ENCODE data around the gene GDF10. TPM values are rescaled to one million over a fixed set of nuclear protein-coding genes. Genes with fewer than 3 reads are reported as not detected.

GDF10 gene
- total RNA-seq, 1 experiment from 2014 or later = not detected

DNA sequence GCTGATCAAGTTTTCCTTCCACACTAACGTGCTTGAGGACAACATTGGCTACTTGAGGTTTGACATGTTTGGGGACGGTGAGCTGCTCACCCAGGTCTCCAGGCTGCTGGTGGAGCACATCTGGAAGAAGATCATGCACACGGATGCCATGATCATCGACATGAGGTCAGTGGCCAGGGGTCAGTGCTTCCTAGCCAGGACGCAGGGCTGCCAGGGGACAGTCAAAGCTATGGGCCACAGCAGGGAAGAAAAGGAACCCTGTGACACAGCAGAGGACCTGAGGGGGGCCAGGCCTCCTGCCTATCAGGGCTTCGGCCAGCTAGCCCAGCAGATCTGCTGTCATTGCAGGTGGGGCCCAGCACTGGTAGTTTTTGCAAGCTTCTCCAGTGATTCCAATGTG is 53.4 kb downstream of the GDF10 start:
- Mint-ChIP-seq H3K9me3 (ENCODE audit: low read depth, unreplicated experiment) (no peaks in the 10 kb centered on the region), H3K36me3 (ENCODE audit: insufficient read depth, unreplicated experiment) (no peaks in the 10 kb centered on the region), H3K27ac (ENCODE audit: unreplicated experiment) (no peak overlapping the region), H3K4me1 (ENCODE audit: low read depth, unreplicated experiment) (no peaks in the 10 kb centered on the region), H3K4me3 (ENCODE audit: low read depth, unreplicated experiment) (no peak overlapping the region), H3K27me3 (ENCODE audit: unreplicated experiment) (no peaks in the 10 kb centered on the region)
- CTCF ChIA-PET = interaction anchor here (1.2 kb wide), 1 partner anchor 13 kb away, joined by 4 read pairs; no protein-coding TSS in a partner anchor
- BruUV-seq (replicated peaks) = no TSS peak
- TF ChIP-seq, protein P1, sequence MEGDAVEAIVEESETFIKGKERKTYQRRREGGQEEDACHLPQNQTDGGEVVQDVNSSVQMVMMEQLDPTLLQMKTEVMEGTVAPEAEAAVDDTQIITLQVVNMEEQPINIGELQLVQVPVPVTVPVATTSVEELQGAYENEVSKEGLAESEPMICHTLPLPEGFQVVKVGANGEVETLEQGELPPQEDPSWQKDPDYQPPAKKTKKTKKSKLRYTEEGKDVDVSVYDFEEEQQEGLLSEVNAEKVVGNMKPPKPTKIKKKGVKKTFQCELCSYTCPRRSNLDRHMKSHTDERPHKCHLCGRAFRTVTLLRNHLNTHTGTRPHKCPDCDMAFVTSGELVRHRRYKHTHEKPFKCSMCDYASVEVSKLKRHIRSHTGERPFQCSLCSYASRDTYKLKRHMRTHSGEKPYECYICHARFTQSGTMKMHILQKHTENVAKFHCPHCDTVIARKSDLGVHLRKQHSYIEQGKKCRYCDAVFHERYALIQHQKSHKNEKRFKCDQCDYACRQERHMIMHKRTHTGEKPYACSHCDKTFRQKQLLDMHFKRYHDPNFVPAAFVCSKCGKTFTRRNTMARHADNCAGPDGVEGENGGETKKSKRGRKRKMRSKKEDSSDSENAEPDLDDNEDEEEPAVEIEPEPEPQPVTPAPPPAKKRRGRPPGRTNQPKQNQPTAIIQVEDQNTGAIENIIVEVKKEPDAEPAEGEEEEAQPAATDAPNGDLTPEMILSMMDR (IDR thresholded peaks at IDR 0.05; ENCODE audit: unreplicated experiment) = no peak
- intact Hi-C loops (cut with micrococcal nuclease; ENCODE audit: unreplicated experiment) = no loop called here
- DNase-seq = no peak

GRCh38 chr10:47354165-47354564 is 54.2 kb downstream of the GDF10 start:
- peak; percentile 24 for DNase-seq
- H3K27me3 Mint-ChIP-seq (ENCODE audit: unreplicated experiment) = no peaks in the 10 kb centered on the region
- H3K4me3 Mint-ChIP-seq (ENCODE audit: low read depth, unreplicated experiment) = no peak overlapping the region
- H3K4me1 Mint-ChIP-seq (ENCODE audit: low read depth, unreplicated experiment) = no peaks in the 10 kb centered on the region
- no TSS peak for BruUV-seq (replicated peaks)
- TF ChIP-seq, protein P1 (IDR thresholded peaks at IDR 0.05; ENCODE audit: unreplicated experiment) = no peak
- no peaks in the 10 kb centered on the region for H3K9me3 Mint-ChIP-seq (ENCODE audit: low read depth, unreplicated experiment)
- no peak overlapping the region for H3K27ac Mint-ChIP-seq (ENCODE audit: unreplicated experiment)
- no peaks in the 10 kb centered on the region for H3K36me3 Mint-ChIP-seq (ENCODE audit: insufficient read depth, unreplicated experiment)
- intact Hi-C loops (cut with micrococcal nuclease; ENCODE audit: unreplicated experiment) = no loop called here
- CTCF ChIA-PET = interaction anchor here (0.5 to 1.2 kb wide), 2 partner anchors 14 to 204 kb away, joined by 3 to 4 read pairs; no protein-coding TSS in a partner anchor

DNA sequence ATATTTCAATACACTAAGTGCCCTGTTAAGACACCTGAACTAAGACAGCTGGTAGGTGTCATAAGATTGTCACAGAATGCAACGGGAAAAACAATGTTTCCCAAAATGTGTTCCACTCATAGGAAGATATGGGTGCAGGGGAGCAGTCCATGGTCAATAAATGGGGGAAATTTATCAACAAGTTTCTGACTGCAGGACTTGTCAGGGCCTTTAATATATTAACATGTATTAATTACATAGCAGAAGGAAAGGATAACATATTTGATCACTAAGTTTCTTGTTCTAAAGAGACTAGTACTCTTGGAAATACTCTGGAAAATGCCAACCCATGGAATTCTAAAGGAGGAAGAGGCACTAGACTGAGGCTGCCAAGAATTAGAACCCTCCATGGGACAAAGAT is 54.9 kb downstream of the GDF10 start:
- Mint-ChIP-seq H3K36me3 (ENCODE audit: insufficient read depth, unreplicated experiment) (no peaks in the 10 kb centered on the region), H3K27ac (ENCODE audit: unreplicated experiment) (no peak overlapping the region), H3K4me3 (ENCODE audit: low read depth, unreplicated experiment) (no peak overlapping the region), H3K4me1 (ENCODE audit: low read depth, unreplicated experiment) (no peaks in the 10 kb centered on the region), H3K27me3 (ENCODE audit: unreplicated experiment) (no peaks in the 10 kb centered on the region), H3K9me3 (ENCODE audit: low read depth, unreplicated experiment) (no peaks in the 10 kb centered on the region)
- no peak for DNase-seq
- TF ChIP-seq, protein P1 (IDR thresholded peaks at IDR 0.05; ENCODE audit: unreplicated experiment) = no peak
- intact Hi-C loops (cut with micrococcal nuclease; ENCODE audit: unreplicated experiment) = no loop called here
- BruUV-seq (replicated peaks) = no TSS peak
- CTCF ChIA-PET = no interaction called here

GRCh38 chr10:47356708-47357107 is 56.7 kb downstream of the GDF10 start:
- TF ChIP-seq, protein P1 (IDR thresholded peaks at IDR 0.05; ENCODE audit: unreplicated experiment) = no peak
- DNase-seq = no peak
- CTCF ChIA-PET = no interaction called here
- no peaks in the 10 kb centered on the region for H3K36me3 Mint-ChIP-seq (ENCODE audit: insufficient read depth, unreplicated experiment)
- H3K9me3 Mint-ChIP-seq (ENCODE audit: low read depth, unreplicated experiment) = no peaks in the 10 kb centered on the region
- intact Hi-C loops (cut with micrococcal nuclease; ENCODE audit: unreplicated experiment) = no loop called here
- no peaks in the 10 kb centered on the region for H3K27me3 Mint-ChIP-seq (ENCODE audit: unreplicated experiment)
- no TSS peak for BruUV-seq (replicated peaks)
- no peak overlapping the region for H3K27ac Mint-ChIP-seq (ENCODE audit: unreplicated experiment)
- H3K4me3 Mint-ChIP-seq (ENCODE audit: low read depth, unreplicated experiment) = no peak overlapping the region
- peaks cover under 1% of the 10 kb centered on the region for H3K4me1 Mint-ChIP-seq (ENCODE audit: low read depth, unreplicated experiment)

All from Calu3 (cell line).